PC-9 (cell line): ENCODE data around the gene CDH12.

Source experiments
- EZH2 ChIP-seq: fragments of 200-600 bp; sonication (generic); IDR thresholded peaks from 2 replicates; pipeline ENCODE4 v1.8.0; 2017; ENCODE audit warnings: antibody characterized with exemption, low read depth
- TF ChIP-seq, protein P1 (sequence below): fragments of 200-600 bp; sonication (generic); conservative IDR thresholded peaks from 2 replicates; pipeline ENCODE4 v1.6.1; 2017; ENCODE audit warnings: mixed run types, antibody characterized with exemption, mild to moderate bottlenecking, moderate library complexity

DNA sequence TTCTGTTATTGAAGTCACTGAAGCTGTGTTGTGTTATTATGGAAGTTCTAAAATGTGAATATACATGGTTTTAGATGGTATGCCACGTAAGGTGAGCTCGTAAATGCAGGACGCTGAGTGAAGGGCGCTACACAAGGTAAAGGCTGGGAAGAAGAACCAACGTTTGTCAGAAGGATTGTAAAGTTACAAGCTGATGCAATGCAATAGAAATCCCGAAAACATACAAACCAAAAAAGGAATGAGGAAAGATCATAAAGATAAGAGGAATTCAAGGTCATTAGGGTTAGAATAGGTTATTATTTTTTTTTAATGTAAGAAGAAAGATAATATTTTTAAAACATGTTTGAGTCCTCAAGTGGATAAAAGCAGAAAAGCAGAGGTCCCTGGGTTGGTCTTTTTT is 538.6 kb downstream of the CDH12 start:
- TF ChIP-seq, protein P1, sequence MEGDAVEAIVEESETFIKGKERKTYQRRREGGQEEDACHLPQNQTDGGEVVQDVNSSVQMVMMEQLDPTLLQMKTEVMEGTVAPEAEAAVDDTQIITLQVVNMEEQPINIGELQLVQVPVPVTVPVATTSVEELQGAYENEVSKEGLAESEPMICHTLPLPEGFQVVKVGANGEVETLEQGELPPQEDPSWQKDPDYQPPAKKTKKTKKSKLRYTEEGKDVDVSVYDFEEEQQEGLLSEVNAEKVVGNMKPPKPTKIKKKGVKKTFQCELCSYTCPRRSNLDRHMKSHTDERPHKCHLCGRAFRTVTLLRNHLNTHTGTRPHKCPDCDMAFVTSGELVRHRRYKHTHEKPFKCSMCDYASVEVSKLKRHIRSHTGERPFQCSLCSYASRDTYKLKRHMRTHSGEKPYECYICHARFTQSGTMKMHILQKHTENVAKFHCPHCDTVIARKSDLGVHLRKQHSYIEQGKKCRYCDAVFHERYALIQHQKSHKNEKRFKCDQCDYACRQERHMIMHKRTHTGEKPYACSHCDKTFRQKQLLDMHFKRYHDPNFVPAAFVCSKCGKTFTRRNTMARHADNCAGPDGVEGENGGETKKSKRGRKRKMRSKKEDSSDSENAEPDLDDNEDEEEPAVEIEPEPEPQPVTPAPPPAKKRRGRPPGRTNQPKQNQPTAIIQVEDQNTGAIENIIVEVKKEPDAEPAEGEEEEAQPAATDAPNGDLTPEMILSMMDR: no peak
- no peak for TF ChIP-seq EZH2
